Spinal cord (tissue), 10 donors: ENCODE data around the gene ZNF467. TPM values are rescaled to one million over a fixed set of nuclear protein-coding genes. Genes with fewer than 3 reads are reported as not detected.

Source experiments
- DNase-seq, 6 donors: peaks; one replicate each; pipeline versions ENCODE4 v3.0.0 to v3.0.0-alpha.2; 2013 to 2015; ENCODE audit warnings: low spot score in 6 of 6, low read depth in 4 of 6
- H3K27ac ChIP-seq: one replicate; pipeline ENCODE4 v1.5.1; 2013; ENCODE audit warnings: low read depth, low read length, control low read depth
- H3K27me3 ChIP-seq: one replicate; pipeline ENCODE4 v1.6.1; 2013; ENCODE audit warnings: low read length; ENCODE audit not compliant: control insufficient read depth, insufficient read depth
- H3K36me3 ChIP-seq: one replicate; pipeline ENCODE4 v1.6.1; 2013; ENCODE audit warnings: low read length; ENCODE audit not compliant: control insufficient read depth, insufficient read depth
- H3K4me1 ChIP-seq: one replicate; pipeline ENCODE4 v1.6.1; 2013; ENCODE audit warnings: low read length; ENCODE audit not compliant: control insufficient read depth, insufficient read depth
- H3K4me3 ChIP-seq: one replicate; pipeline ENCODE4 v1.5.1; 2013; ENCODE audit warnings: low read depth, low read length, control low read depth
- H3K9me3 ChIP-seq: one replicate; pipeline ENCODE4 v1.6.1; 2013; ENCODE audit warnings: low read length; ENCODE audit not compliant: control insufficient read depth, insufficient read depth
- WGBS: methylation state at CpG from one replicate; pipeline ENCODE4 v1.1.5; 2013; ENCODE audit warnings: missing lambda C conversion rate; ENCODE audit not compliant: insufficient coverage; 5-methylcytosine and 5-hydroxymethylcytosine counted together
- polyA plus RNA-seq, 2 donors: library from polyadenylated mRNA; unstranded; fragments of 120-200 nt; gene quantifications; one replicate each; pipeline ENCODE4 v1.2.1, GENCODE V29; 2013; ENCODE audit not compliant: insufficient read length in 2 of 2
- total RNA-seq, 2 donors: library from RNA; depleted of rRNA in 1 of 2; stranded (reverse); fragments of 120-200 nt in 1 of 2; fragments of >200 nt in 1 of 2; gene quantifications; one replicate each; pipeline versions ENCODE4 v1.2.3 to v1.2.4, GENCODE V29; 2013 to 2014
- donor health status: healthy.

Gene ZNF467
- total and polyA plus RNA-seq, 4 donors: 2.8 to 17.5 (median 7.8) TPM

GRCh38 chr7:149809215-149809614 lies 35.8 kb upstream of the ZNF467 start:
- Histone ChIP-seq H3K4me1 (peaks cover 6% of the 10 kb centered on the region), H3K27me3 (no peaks in the 10 kb centered on the region), H3K4me3 (no peak overlapping the region), H3K36me3 (peaks cover 18% of the 10 kb centered on the region), H3K9me3 (no peaks in the 10 kb centered on the region), H3K27ac (no peak overlapping the region)
- peak in 1 of 6 donors; percentile 14 for DNase-seq
- WGBS: 86% methylated on average over 2 of the region's 2 CpGs

- no peaks in the 10 kb centered on the region for H3K9me3 ChIP-seq
- peaks cover 6% of the 10 kb centered on the region for H3K4me1 ChIP-seq
- no peak for DNase-seq
- 94% methylated on average over 9 of the region's 10 CpGs for WGBS
- H3K27ac ChIP-seq: no peak overlapping the region
- peaks cover 24% of the 10 kb centered on the region for H3K36me3 ChIP-seq
- no peak overlapping the region for H3K4me3 ChIP-seq
- no peaks in the 10 kb centered on the region for H3K27me3 ChIP-seq
Measured at GRCh38 chr7:149808311-149808710, 34.9 kb upstream of the ZNF467 start.

- no peaks in the 10 kb centered on the region for H3K27me3 ChIP-seq
- DNase-seq: no peak
Measured at GRCh38 chr7:149806726-149807125, 33.3 kb upstream of the ZNF467 start.

GRCh38 chr7:149804106-149804505 lies 30.7 kb upstream of the ZNF467 start:
- H3K9me3 ChIP-seq: no peaks in the 10 kb centered on the region
- peaks cover 3% of the 10 kb centered on the region for H3K4me1 ChIP-seq
- H3K4me3 ChIP-seq: no peak overlapping the region
- DNase-seq: no peak
- no peaks in the 10 kb centered on the region for H3K27me3 ChIP-seq
- no peak overlapping the region for H3K27ac ChIP-seq
- H3K36me3 ChIP-seq: peaks cover 31% of the 10 kb centered on the region
- 91% methylated on average over 7 of the region's 9 CpGs for WGBS

More at GRCh38 chr7:149806726-149807125, 33.3 kb upstream of the ZNF467 start:
- H3K9me3 ChIP-seq: no peaks in the 10 kb centered on the region
- H3K4me3 ChIP-seq: no peak overlapping the region
- H3K27ac ChIP-seq: no peak overlapping the region
- H3K36me3 ChIP-seq: peaks cover 29% of the 10 kb centered on the region
- H3K4me1 ChIP-seq: peaks cover 6% of the 10 kb centered on the region
- 64% methylated on average over 16 of the region's 16 CpGs for WGBS

GRCh38 chr7:149803551-149804074 lies 30.2 kb upstream of the ZNF467 start:
- H3K4me3 ChIP-seq: no peak overlapping the region
- H3K4me1 ChIP-seq: no peaks in the 10 kb centered on the region
- H3K27ac ChIP-seq: no peak overlapping the region
- peaks cover 31% of the 10 kb centered on the region for H3K36me3 ChIP-seq
- no peaks in the 10 kb centered on the region for H3K27me3 ChIP-seq
- no peaks in the 10 kb centered on the region for H3K9me3 ChIP-seq
- DNase-seq: no peak
- WGBS: 80% methylated on average over 10 of the region's 17 CpGs

GRCh38 chr7:149802966-149803365 lies 29.6 kb upstream of the ZNF467 start:
- H3K36me3 ChIP-seq: peaks cover 31% of the 10 kb centered on the region
- H3K4me1 ChIP-seq: no peaks in the 10 kb centered on the region
- no peak overlapping the region for H3K27ac ChIP-seq
- H3K27me3 ChIP-seq: no peaks in the 10 kb centered on the region
- H3K9me3 ChIP-seq: no peaks in the 10 kb centered on the region
- no peak for DNase-seq
- no peak overlapping the region for H3K4me3 ChIP-seq
- WGBS: 93% methylated on average over 10 of the region's 12 CpGs

- H3K9me3 ChIP-seq: no peaks in the 10 kb centered on the region
Measured at GRCh38 chr7:149801816-149802215, 28.4 kb upstream of the ZNF467 start.

GRCh38 chr7:149801002-149801566 lies 27.7 kb upstream of the ZNF467 start:
- Histone ChIP-seq H3K4me3 (no peak overlapping the region), H3K9me3 (no peaks in the 10 kb centered on the region), H3K36me3 (peaks cover 39% of the 10 kb centered on the region), H3K4me1 (no peaks in the 10 kb centered on the region), H3K27ac (no peak overlapping the region), H3K27me3 (no peaks in the 10 kb centered on the region)
- WGBS: 95% methylated on average over 2 of the region's 2 CpGs
- no peak for DNase-seq

More at GRCh38 chr7:149801816-149802215, 28.4 kb upstream of the ZNF467 start:
- H3K4me1 ChIP-seq: no peaks in the 10 kb centered on the region
- no peaks in the 10 kb centered on the region for H3K27me3 ChIP-seq
- WGBS: 84% methylated on average over 14 of the region's 16 CpGs
- H3K4me3 ChIP-seq: no peak overlapping the region
- H3K36me3 ChIP-seq: peaks cover 34% of the 10 kb centered on the region
- DNase-seq: no peak
- H3K27ac ChIP-seq: no peak overlapping the region

- H3K4me3 ChIP-seq: no peak overlapping the region
- H3K4me1 ChIP-seq: no peaks in the 10 kb centered on the region
- peaks cover 38% of the 10 kb centered on the region for H3K36me3 ChIP-seq
- 86% methylated on average over 13 of the region's 13 CpGs for WGBS
- no peaks in the 10 kb centered on the region for H3K27me3 ChIP-seq
- no peak overlapping the region for H3K27ac ChIP-seq
- H3K9me3 ChIP-seq: no peaks in the 10 kb centered on the region
- no peak for DNase-seq
Measured at GRCh38 chr7:149800169-149800555, 26.8 kb upstream of the ZNF467 start.

- H3K27me3 ChIP-seq: no peaks in the 10 kb centered on the region
- H3K27ac ChIP-seq: no peak overlapping the region
- no peak for DNase-seq
- H3K4me3 ChIP-seq: no peak overlapping the region
- WGBS: 29% methylated on average over 5 of the region's 8 CpGs
- H3K9me3 ChIP-seq: no peaks in the 10 kb centered on the region
- H3K4me1 ChIP-seq: no peaks in the 10 kb centered on the region
- peaks cover 38% of the 10 kb centered on the region for H3K36me3 ChIP-seq
Measured at GRCh38 chr7:149799397-149800168, 26.2 kb upstream of the ZNF467 start.
